Renal pelvis (tissue), 12 donors: Measurements from ENCODE around the gene FITM2. TPM values are rescaled to one million over a fixed set of nuclear protein-coding genes. Genes with fewer than 3 reads are reported as not detected.
"Not testable (repeated sequence)": the region's sequence is repeated elsewhere in the genome, so short reads cannot be mapped to it uniquely, and the experiment has no call there.

Source experiments
- DNase-seq: peaks from one replicate; pipeline ENCODE4 v3.0.0-alpha.2; 2013
- long read RNA-seq, 16 experiments: transcript quantifications; one replicate each; lab custom pipeline, GENCODE V29; 2026
- polyA plus RNA-seq, 3 donors: library from polyadenylated mRNA; unstranded; fragments of 120-200 nt; gene quantifications; one replicate each; pipeline ENCODE4 v1.2.1, GENCODE V29; 2013; ENCODE audit not compliant: insufficient read length in 3 of 3

Gene FITM2, protein sequence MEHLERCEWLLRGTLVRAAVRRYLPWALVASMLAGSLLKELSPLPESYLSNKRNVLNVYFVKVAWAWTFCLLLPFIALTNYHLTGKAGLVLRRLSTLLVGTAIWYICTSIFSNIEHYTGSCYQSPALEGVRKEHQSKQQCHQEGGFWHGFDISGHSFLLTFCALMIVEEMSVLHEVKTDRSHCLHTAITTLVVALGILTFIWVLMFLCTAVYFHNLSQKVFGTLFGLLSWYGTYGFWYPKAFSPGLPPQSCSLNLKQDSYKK
- polyA plus RNA-seq = 10 to 100 TPM in 1 of 3 donors, 1 to 10 TPM in 2; 6.9 to 10.1 (median 8.3) TPM
- long read RNA-seq, donor 1 = 0 reads
- long read RNA-seq, donor 2, full-length matches to known transcripts = 2 of 2 reads
- long read RNA-seq, donor 2, partial matches to known transcripts = 0 of 2 reads
- long read RNA-seq, donor 2, other reads (novel, unspliced or antisense) = 0 of 2 reads
- long read RNA-seq, donor 3 = 0 reads
- long read RNA-seq, donor 4, full-length matches to known transcripts = 1 of 1 reads
- long read RNA-seq, donor 4, partial matches to known transcripts = 0 of 1 reads
- long read RNA-seq, donor 4, other reads (novel, unspliced or antisense) = 0 of 1 reads
- long read RNA-seq, donor 5 = 0 reads
- long read RNA-seq, donor 6, full-length matches to known transcripts = 1 of 1 reads
- long read RNA-seq, donor 6, partial matches to known transcripts = 0 of 1 reads
- long read RNA-seq, donor 6, other reads (novel, unspliced or antisense) = 0 of 1 reads
- long read RNA-seq, donor 7, full-length matches to known transcripts = 3 of 3 reads
- long read RNA-seq, donor 7, partial matches to known transcripts = 0 of 3 reads
- long read RNA-seq, donor 7, other reads (novel, unspliced or antisense) = 0 of 3 reads
- long read RNA-seq, donor 8, full-length matches to known transcripts = 1 of 1 reads
- long read RNA-seq, donor 8, partial matches to known transcripts = 0 of 1 reads
- long read RNA-seq, donor 8, other reads (novel, unspliced or antisense) = 0 of 1 reads
- long read RNA-seq, donor 9 = 0 reads
- long read RNA-seq, donor 10, full-length matches to known transcripts = 3 of 3 reads
- long read RNA-seq, donor 10, partial matches to known transcripts = 0 of 3 reads
- long read RNA-seq, donor 10, other reads (novel, unspliced or antisense) = 0 of 3 reads
- long read RNA-seq, donor 11 = 0 reads
- long read RNA-seq, donor 12, full-length matches to known transcripts = 7 of 7 reads
- long read RNA-seq, donor 12, partial matches to known transcripts = 0 of 7 reads
- long read RNA-seq, donor 12, other reads (novel, unspliced or antisense) = 0 of 7 reads
- long read RNA-seq, donor 13, full-length matches to known transcripts = 1 of 1 reads
- long read RNA-seq, donor 13, partial matches to known transcripts = 0 of 1 reads
- long read RNA-seq, donor 13, other reads (novel, unspliced or antisense) = 0 of 1 reads
- long read RNA-seq, donor 14, full-length matches to known transcripts = 5 of 5 reads
- long read RNA-seq, donor 14, partial matches to known transcripts = 0 of 5 reads
- long read RNA-seq, donor 14, other reads (novel, unspliced or antisense) = 0 of 5 reads
- long read RNA-seq, donor 15, full-length matches to known transcripts = 2 of 2 reads
- long read RNA-seq, donor 15, partial matches to known transcripts = 0 of 2 reads
- long read RNA-seq, donor 15, other reads (novel, unspliced or antisense) = 0 of 2 reads
- long read RNA-seq, donor 16, full-length matches to known transcripts = 1 of 1 reads
- long read RNA-seq, donor 16, partial matches to known transcripts = 0 of 1 reads
- long read RNA-seq, donor 16, other reads (novel, unspliced or antisense) = 0 of 1 reads

DNA sequence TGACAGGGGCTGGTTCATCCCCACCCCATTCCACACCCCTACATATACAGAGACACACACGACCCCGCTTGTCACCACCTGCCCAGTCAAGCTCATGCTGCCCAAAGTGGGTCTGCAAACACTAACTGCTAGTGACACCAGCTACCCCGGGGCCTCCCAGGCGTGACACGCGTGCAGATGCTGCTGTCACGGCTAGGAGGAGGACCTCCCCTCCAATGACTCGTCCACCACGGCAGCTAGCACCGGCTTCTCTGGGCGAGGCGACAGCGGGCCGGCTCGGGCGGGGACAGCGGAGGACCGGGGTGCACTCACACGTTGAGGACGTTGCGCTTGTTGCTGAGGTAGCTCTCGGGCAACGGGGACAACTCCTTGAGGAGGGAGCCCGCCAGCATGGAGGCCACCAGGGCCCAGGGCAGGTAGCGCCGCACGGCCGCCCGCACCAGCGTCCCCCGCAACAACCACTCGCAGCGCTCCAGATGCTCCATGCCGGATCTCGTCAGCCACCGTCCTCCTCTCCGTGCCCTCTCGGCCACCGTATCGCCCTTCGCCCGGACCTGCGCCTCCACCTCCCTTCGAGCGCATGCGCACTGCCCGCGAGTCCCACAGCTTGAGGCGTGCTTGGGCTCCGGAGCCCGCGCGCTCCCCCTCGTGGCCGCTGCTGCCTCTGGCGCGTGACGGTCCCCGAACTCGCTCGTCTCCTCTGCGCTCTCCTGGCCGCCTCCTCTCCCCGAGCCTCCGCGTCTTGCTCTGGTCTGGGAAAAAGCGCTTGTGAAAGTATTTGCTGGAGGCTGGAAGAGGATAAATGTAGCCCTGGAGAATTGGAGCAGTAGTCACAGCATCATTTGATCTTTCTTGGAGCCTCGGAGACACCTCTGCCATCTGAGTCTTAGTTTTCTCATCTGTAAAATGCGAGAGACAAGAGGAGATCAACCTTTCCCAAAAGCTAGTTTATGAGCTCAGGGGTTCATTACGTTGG lies at the start of gene FITM2:
FITM2 (minus strand) TSS at position 539 of the 976 bp plus-strand sequence; CDS start at position 485, 54 bp downstream.
- DNase-seq = peak; percentile 95

GRCh38 chr20:44360221-44360620 lies 49.2 kb upstream of the FITM2 start:
- DNase-seq = no peak

DNA sequence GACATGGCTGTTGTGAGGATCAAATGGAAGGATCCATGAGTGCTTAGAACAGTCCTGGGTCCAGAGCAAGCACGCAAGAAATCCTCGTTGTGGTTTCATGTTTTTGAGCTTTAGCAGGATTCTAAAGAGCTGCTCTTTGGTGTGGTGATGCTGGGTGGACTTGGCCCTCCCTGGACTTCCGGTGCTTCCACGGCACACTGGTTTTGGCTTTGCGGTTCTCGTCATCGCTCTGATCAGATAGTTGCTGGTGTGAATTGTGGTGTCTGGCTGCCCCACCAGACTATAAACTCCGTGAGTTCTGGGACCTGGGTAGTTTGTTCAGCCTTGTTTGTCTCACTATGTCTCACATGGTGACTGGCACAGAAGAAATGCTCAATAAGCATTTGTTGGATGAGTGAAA lies 47.8 kb upstream of the FITM2 start:
- no peak for DNase-seq

- DNase-seq = peak; percentile 42
Observed at GRCh38 chr20:44357555-44358125, 46.6 kb upstream of the FITM2 start.

DNA sequence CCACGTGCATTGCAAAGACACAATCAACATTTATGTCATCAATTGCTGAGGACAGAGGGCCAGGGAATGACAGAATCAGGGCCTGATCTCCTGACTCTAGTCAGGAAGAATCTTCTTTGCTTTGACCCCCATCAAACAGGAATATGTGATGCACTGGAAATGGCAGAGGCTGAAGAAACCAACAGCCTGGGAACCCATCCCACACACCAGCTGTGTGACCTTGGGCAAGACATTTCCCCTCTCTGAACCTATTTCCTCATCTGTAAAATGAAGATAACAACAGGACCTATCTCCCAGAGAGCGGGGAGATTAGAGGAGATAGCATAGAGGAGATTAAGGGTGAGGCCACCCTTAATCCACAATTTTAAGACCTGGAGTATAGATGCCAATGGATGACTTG lies 46.0 kb upstream of the FITM2 start:
- DNase-seq = no peak

DNA sequence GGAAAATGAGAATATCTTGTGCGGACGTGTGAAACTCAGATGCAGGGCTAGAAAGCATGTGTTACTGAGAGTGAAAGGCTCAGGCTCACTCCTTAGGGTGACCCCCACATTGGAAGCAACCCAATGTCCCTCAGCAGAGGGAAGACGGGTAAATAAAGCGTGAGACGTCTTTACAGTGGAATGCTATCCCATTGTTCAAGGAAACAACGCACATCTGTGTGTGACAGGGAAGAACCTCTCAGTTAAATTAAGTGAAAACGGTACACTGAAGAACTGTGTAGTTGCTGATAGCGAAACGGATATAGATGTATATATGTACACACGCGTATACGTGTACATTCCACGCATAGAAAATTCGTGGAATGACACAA lies 45.3 kb upstream of the FITM2 start:
- DNase-seq = no peak

DNA sequence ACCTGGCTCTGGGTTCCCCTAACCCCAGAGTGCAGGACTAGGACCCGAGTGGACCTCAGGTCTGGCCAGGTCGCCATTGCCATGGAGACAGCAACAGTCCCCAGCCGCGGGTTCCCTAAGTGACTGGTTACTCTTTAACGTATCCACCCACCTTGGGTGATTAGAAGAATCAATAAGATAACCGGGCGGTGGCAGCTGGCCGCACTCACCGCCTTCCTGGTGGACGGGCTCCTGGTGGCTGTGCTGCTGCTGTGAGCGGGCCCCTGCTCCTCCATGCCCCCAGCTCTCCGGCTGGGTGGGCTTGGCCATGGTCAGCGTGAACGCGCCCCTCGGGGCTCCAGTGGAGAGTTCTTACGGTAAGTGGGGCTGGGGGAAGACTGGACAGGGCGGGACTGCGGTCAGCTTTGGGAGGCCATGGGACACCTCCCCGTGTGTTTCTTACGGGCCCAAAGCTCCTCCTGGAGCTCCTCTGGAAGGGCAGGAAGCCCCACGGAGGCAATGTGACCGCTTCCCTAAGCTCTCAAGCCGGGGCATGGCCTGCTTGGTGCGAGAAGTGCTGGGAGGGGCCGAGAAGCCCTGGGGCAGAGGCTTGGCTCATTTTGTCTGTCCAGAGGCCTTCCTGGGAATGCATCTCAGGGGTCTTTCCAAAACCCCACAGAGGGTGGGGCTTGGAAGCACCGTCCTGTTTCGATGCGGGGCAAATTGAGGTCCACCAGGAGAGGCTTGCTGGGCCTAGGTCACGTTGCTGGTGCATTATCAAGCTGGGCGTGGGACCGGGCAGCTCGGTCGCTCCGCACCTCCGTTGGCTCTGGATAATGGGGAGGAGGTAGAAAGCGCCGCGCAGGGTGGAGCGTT lies 44.7 kb upstream of the FITM2 start, which contains the start of gene HNF4A:
HNF4A (plus strand) TSS at position 202 of the 855 bp plus-strand sequence; CDS start at position 308, 106 bp downstream.
- DNase-seq = no peak

DNA sequence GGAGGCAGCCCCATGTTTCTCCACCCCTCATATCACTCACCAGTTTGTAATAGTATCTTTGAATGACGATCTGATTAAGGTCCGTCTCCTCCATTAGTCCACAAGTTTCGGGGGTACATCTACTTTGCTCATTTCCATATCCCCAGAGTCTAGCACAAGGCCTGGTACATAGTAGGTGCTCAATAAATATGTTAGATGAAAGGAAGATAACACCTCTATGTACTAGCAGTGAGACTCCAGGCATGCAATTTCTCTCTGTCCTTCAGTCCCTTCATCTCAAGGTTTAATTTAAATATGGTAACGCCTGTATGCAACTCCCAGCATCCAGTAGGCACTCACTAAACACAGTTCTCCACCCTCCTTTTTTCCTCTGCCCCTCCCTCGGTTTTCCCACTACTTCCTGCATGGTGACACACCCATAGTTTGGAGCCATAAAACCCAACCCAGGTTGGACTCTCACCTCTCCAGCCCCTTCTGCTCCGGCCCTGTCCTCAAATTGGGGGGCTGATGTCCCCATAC lies 44.0 kb upstream of the FITM2 start:
- DNase-seq = no peak

- DNase-seq = no peak
Observed at GRCh38 chr20:44350567-44350966, 39.6 kb upstream of the FITM2 start.

DNA sequence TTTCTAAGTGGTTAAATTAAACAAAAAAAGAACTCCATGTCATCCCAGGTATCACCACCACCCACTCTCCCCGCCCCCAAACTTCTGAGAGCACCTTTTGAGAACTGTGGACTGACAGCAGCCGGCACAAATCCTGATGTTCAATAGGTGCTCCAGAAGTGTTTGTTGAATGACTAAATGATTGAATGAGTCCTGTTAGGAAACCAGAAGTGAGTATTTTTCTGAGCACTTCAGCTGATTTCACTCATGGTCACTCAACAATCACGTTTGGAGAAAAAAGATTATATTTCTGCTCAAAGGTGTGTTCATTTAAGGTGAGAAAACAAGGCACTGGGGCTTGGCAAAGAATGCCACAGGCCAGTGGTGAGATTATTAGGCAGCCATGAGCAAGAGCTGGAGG lies 38.3 kb upstream of the FITM2 start:
- no peak for DNase-seq

GRCh38 chr20:44348168-44348659 lies 37.2 kb upstream of the FITM2 start:
- DNase-seq = no peak

- DNase-seq = not testable (repeated sequence)
Observed at GRCh38 chr20:44345941-44346340, 34.9 kb upstream of the FITM2 start.

DNA sequence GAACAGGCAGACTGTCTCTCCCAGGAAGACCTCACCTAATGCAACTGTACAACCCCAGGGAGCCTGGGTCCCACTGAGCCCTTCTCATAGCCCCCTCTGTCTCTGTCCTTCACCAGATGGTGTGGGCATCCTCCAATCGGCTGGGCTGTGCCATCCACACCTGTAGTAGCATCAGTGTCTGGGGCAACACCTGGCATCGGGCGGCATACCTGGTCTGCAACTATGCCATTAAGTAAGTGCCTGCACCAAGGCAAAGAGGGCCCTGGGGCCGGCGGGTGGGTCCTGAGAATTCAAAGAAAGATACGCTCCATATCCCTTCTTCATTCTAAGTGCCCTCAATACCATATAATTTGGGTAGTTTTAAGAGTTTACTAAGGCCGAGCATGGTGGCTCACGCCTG lies 34.1 kb upstream of the FITM2 start:
- no peak for DNase-seq

DNA sequence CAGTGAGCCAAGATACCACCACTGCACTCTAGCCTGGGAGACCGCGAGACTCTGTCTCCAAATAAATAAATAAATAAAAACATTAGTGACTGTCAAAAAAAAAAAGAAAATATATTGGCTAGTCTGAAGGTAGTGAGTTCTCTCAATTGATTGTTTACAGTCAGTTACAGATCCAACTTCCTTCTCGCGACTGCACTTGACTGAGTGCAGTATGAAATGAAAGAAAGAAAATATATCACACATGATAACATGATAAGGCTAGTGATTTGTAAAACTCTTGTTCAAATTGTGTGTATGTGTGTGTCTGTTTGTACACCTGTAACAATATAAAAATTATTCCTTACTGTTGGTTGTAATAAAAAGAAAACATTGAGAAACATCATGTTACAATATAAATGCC lies 33.7 kb upstream of the FITM2 start:
- DNase-seq = no peak

DNA sequence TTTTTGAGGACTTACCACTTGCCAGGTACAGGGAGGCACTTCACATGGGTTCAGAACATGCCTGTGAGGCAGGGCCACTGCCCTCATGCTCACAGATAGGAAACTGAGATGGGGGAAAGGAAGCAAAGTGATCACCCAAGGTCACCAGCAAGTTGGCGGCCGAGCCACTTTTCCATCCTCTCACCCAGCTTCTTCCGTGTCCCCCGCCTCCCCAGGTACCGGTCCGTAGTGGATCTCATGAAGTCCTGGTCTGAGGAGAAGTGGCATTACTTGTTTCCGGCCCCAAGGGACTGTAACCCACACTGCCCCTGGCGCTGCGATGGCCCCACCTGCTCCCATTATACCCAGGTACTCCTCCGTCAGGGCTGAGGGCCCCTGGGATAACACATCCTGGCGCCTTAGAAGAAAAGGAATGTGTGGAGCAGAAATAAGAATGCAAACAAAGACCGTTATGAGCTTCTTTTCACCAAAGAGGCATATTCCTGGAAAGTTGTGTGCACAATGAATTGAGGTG lies 32.2 kb upstream of the FITM2 start:
- no peak for DNase-seq

- no peak for DNase-seq
Observed at GRCh38 chr20:44342248-44342647, 31.2 kb upstream of the FITM2 start.

- DNase-seq = no peak
Observed at GRCh38 chr20:44336725-44337380, 25.9 kb upstream of the FITM2 start, which contains the start of gene R3HDML. Gene R3HDML (plus strand): TSS chr20:44337043. CDS start chr20:44337158, 115 bp downstream.
